NCI-H1092 treated with DMSO at 0.1 percent for 48 hours (cell line): Measurements from ENCODE around the gene ID4.
A peak's percentile ranks its signal among the peaks of the same experiment; 100 is the strongest.
"Not testable (repeated sequence)": the region's sequence is repeated elsewhere in the genome, so short reads cannot be mapped to it uniquely, and the experiment has no call there.

Experiments
- DNase-seq: peaks from one replicate; lab custom pipeline; 2025; lab: John Stamatoyannopoulos, UW

The ID4 gene

GRCh38 chr6:19833947-19834346, 3.2 kb upstream of the ID4 start:
- DNase-seq, result no peak

DNA sequence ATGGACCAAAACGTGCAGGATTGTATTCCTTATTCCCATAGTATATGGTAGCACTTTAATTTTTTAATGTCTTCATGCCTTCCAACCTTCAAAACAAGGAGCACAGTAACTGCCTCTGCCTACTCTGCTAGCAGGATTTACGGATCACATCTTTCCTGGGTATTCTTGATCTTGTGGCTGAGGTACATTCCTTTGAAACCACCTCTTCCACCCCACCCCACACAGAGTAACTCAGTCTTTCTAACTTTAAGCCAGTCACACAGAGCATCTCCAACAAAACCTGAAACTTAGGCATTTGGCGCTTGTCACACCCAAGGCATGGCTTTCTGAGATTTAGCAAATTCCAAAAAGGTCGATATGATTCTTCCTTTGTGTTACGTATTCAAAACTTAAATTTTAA, 2.3 kb upstream of the ID4 start:
- no peak for DNase-seq

DNA sequence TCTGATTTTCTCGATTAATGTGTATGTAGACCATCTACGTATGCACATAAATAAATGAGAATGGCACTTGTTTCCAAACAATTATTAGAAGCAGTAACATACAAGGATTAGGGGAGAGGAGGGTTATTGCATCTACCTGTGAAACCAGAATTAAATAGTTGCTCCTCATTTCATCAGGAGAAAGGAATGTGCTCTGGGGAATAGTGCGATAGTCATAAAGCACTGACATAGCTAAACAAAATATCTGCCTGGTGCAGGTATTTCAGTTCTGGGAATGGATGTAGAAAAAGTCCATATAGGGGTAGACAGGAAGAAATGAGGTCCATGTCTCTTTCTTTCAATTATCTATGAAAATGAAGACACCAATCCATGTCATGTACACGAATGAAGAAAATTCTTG, 1.6 kb upstream of the ID4 start:
- DNase-seq, result no peak

- DNase-seq, result no peak
Measured at GRCh38 chr6:19837511-19838441, 606 bp downstream of the ID4 start.

- DNase-seq, result peak; percentile 64
Measured at GRCh38 chr6:19838442-19839236, 1.5 kb downstream of the ID4 start.

GRCh38 chr6:19839237-19839546, 2.0 kb downstream of the ID4 start:
- DNase-seq, result no peak

DNA sequence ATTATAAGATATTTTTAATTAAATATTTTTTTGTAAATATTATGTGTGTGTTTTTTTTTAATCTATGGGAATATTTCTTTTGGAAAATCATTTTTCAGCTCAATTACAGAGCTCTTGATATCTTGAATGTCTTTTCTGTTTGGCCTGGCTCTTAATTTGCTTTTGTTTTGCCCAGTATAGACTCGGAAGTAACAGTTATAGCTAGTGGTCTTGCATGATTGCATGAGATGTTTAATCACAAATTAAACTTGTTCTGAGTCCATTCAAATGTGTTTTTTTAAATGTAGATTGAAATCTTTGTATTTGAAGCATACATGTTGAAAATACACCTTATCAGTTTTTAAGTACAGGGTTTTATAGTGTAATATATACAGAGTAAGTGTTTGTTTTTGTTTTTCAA, 2.6 kb downstream of the ID4 start:
- no peak for DNase-seq

DNA sequence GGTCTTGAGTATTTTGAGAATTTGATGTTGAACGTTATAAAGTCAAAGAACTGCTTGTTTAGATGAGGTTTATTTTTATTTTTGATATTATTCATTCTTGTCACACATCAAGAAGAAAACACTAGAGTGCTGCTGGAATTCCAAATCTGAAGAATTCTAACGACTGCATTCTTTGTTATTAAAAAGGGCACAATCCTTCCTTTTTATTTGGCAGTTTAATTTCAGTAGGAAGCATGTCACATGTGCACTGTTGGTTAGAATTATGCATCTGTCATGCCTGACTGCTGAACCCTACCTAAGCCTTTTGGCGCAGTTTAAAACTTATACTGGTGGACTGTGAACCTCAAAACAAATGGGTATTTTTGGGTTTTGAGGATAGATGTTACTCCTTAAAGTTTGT, 4.0 kb downstream of the ID4 start:
- DNase-seq, result no peak

- DNase-seq, result no peak
Measured at GRCh38 chr6:19842030-19842615, 5.0 kb downstream of the ID4 start.

- no peak for DNase-seq
Measured at GRCh38 chr6:19844689-19845088, 7.5 kb downstream of the ID4 start.

GRCh38 chr6:19845266-19846041, 8.3 kb downstream of the ID4 start:
- no peak for DNase-seq

- DNase-seq, result no peak
Measured at GRCh38 chr6:19848465-19849029, 11.4 kb downstream of the ID4 start.

DNA sequence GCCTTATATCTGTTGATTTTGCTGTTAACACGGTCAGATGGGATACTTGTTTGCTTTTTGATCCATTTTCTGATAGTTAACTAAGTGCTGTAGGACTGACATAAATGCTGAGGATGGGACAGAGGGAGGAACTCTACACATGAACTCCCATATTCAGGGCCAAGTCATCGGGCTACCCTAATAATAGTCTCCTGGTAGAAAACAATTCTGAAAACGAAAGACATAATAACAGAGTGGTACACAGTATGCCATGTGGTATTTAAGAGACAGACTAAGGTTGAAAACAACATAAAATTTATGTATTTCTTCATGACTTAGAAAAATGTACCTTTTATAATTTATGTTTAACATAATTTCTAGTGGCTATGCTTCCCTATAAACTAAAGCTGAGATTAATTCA, 12.0 kb downstream of the ID4 start:
- no peak for DNase-seq

- DNase-seq, result no peak
Measured at GRCh38 chr6:19849755-19850154, 12.6 kb downstream of the ID4 start.

DNA sequence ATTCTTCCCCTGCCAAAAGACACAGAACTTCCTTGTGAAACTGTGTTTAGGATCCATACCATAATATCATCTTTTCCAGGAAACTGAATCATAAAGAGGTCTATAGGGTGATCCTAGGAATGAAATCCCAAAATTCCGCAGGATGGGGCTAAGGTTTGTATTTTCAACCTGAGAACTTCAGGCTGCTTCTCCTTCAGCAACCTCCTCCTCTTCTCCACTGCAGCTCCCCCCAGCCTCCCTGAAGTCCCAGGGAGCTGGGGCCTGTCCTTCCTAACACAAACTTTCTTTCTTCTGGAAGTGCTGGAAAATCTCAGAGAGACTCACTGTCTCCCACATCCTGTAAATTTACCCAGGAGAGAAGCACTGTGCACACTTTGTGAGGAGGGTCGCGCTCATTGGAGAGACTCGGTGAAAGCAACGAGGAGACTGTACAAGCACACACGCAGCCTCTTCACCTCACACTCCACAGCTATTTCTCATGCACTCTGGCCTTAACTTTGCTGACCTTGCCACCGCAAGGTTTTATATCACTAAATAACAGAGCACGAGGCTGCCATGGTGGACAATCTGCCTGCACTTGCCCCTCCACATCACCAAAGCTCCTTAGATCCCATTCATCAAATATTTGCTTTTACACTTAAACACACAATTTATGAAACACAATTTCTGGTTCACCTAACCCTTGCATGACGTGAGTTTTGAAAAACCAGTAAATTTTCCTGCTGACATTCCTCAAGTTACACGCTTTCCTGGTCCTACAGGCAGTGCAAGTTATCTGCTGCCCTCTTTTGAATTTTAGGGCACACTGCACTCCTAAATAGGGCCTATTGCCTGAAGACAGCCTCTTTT, 14.3 kb downstream of the ID4 start:
- peak; percentile 67 for DNase-seq

DNA sequence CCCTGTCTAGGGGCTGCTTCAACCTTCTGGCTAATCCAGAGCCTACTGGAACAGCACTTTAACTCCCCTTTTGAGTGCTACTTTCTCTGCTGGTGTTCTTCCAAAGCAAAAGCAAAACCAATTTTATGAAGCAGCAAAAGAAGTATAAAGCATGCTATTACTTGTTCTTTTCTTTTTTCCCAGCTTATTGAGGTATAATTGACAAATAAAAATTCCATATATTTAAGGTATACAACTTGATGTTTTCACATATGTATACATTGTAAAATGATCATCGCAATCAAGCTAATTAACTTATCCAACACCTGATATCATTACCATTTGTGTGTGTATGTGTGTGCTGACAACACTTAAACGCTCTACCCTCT, 14.9 kb downstream of the ID4 start:
- DNase-seq, result no peak

- DNase-seq, result no peak
Measured at GRCh38 chr6:19852927-19853326, 15.8 kb downstream of the ID4 start.

GRCh38 chr6:19854421-19855015, 17.3 kb downstream of the ID4 start:
- DNase-seq, result not testable (repeated sequence)

- no peak for DNase-seq
Measured at GRCh38 chr6:19855536-19855935, 18.4 kb downstream of the ID4 start.

DNA sequence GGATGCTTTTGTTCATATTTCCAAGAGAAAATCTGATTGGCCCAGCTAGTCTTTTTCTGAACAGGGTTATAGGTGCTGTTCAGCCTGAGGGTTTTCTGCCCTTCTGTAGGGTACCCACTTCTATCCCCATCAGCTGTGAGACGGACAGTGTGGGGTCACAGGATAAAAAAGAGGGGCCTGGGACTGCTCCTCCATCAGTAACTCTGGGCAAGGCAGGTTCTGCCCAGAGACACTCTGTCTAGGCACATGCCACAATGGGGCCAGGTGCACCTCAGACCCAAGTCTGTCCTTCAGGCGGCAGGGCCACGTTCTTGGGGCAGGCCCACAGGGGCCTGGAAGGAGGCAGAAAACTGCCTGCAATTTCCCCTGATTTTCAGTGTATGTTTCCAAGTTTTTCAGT, 20.0 kb downstream of the ID4 start:
- DNase-seq, result no peak

- no peak for DNase-seq
Measured at GRCh38 chr6:19857703-19858102, 20.5 kb downstream of the ID4 start.
